ENCODE data around the gene RIN2.
"Not testable (repeated sequence)": the region's sequence is repeated elsewhere in the genome, so short reads cannot be mapped to it uniquely, and the experiment has no call there.

The RIN2 gene

GRCh38 chr20:19793716-19794115 lies 35.7 kb downstream of the RIN2 start:
- no peak for TF ChIP-seq CTCF (IDR thresholded peaks at IDR 0.05; ENCODE audit: insufficient read depth, missing control alignments)
- DNase-seq (ENCODE audit: insufficient read length, low spot score) (no peak), FAIRE-seq (no peak)

- FAIRE-seq: no peak
- TF ChIP-seq CTCF (IDR thresholded peaks at IDR 0.05; ENCODE audit: insufficient read depth, missing control alignments): no peak
- no peak for DNase-seq (ENCODE audit: insufficient read length, low spot score)
These were observed 36.9 kb downstream of the RIN2 start for GRCh38 chr20:19794941-19795340.

GRCh38 chr20:19799325-19799724 lies 41.3 kb downstream of the RIN2 start:
- TF ChIP-seq CTCF (IDR thresholded peaks at IDR 0.05; ENCODE audit: insufficient read depth, missing control alignments): no peak
- no peak for FAIRE-seq
- no peak for DNase-seq (ENCODE audit: insufficient read length, low spot score)

- TF ChIP-seq CTCF (IDR thresholded peaks at IDR 0.05; ENCODE audit: insufficient read depth, missing control alignments): no peak
- FAIRE-seq: no peak
- no peak for DNase-seq (ENCODE audit: insufficient read length, low spot score)
These were observed 44.0 kb downstream of the RIN2 start for GRCh38 chr20:19802099-19802491.

GRCh38 chr20:19802492-19803158 lies 44.6 kb downstream of the RIN2 start:
- DNase-seq (ENCODE audit: insufficient read length, low spot score) (no peak), FAIRE-seq (no peak)
- peak; percentile 36 for TF ChIP-seq CTCF (IDR thresholded peaks at IDR 0.05; ENCODE audit: insufficient read depth, missing control alignments)

GRCh38 chr20:19806276-19806675 lies 48.2 kb downstream of the RIN2 start:
- not testable (repeated sequence) for FAIRE-seq

GRCh38 chr20:19806806-19807190 lies 48.7 kb downstream of the RIN2 start:
- no peak for TF ChIP-seq CTCF (IDR thresholded peaks at IDR 0.05; ENCODE audit: insufficient read depth, missing control alignments)
- FAIRE-seq: no peak
- no peak for DNase-seq (ENCODE audit: insufficient read length, low spot score)

More at GRCh38 chr20:19806276-19806675, 48.2 kb downstream of the RIN2 start:
- DNase-seq (ENCODE audit: insufficient read length, low spot score): not testable (repeated sequence)

Data from D721Med (cell line).